GM21825 (cell line): Measurements from ENCODE around the gene HEBP2.
"Not testable (repeated sequence)": the region's sequence is repeated elsewhere in the genome, so short reads cannot be mapped to it uniquely, and the experiment has no call there.

Experiments
- ATAC-seq: cut with Tn5 transposase; IDR thresholded peaks from one replicate; pipeline ENCODE4 v1.9.1; 2021; ENCODE audit warnings: mild to moderate bottlenecking, moderate library complexity; ENCODE audit not compliant: unreplicated experiment

The HEBP2 gene, protein sequence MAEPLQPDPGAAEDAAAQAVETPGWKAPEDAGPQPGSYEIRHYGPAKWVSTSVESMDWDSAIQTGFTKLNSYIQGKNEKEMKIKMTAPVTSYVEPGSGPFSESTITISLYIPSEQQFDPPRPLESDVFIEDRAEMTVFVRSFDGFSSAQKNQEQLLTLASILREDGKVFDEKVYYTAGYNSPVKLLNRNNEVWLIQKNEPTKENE

DNA sequence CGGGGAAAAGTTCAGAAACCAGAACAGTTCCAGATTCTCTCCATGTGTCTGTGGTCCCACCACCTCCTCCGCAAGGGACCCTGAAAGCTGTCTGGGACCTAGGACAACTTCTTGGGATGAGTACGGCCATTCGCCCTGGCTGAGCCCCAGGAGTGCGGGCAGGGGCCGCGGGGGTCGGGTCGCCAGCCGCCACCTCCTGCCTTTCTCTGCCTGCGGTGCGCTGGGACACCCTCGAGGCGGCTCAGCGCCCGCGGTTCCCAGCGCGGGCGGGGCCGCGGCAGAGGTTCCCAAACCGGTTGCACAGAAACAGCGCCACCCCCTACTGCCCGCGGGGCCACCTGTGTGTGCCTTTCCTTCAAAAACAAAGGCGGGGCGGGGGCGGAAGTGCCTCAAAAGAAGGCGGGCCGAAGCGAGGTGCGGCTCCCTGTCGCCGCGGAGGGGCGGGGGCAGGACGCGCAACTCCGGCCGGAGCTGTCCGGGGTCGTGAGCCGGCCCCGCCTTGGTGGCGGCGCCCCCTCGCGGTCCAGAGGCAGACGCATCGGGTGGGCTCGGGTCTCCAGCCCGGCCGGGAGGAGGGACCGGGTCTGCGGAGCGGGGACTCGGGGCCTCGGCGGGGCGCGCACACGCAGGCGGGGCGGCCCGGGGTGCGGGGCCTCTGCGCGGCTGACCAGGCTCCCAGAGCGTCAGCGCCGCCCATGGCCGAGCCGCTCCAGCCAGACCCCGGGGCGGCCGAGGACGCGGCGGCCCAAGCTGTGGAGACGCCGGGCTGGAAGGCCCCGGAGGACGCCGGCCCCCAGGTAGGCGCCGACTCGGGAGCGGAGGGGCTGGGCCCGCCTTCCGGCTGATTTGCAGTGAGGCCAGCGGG lies at the start of gene HEBP2:
TSS of gene HEBP2 (plus strand) at position 423 of the 865 bp plus-strand sequence. CDS start at position 696, 273 bp downstream.
- peak; percentile 94 for ATAC-seq

DNA sequence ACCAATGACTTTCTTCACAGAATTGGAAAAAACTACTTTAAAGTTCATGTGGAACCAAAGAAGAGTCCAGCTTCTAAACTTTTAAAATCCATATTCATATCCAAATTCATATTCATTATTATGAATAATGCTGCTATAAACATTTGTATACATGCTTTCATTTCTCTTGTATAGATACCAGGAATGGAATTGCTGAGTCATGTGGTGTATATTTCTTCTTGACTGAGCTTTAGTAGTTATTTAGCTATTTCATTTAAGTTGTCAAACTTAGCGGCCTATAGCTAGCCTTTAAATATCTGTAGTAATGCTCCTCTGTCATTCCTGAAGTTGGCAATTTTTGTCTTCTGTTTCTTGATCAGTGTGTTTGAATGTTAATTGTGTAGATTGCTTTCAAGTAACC lies 46.1 kb upstream of the HEBP2 start:
- no peak for ATAC-seq

GRCh38 chr6:138368684-138369083 lies 35.3 kb upstream of the HEBP2 start:
- not testable (repeated sequence) for ATAC-seq

DNA sequence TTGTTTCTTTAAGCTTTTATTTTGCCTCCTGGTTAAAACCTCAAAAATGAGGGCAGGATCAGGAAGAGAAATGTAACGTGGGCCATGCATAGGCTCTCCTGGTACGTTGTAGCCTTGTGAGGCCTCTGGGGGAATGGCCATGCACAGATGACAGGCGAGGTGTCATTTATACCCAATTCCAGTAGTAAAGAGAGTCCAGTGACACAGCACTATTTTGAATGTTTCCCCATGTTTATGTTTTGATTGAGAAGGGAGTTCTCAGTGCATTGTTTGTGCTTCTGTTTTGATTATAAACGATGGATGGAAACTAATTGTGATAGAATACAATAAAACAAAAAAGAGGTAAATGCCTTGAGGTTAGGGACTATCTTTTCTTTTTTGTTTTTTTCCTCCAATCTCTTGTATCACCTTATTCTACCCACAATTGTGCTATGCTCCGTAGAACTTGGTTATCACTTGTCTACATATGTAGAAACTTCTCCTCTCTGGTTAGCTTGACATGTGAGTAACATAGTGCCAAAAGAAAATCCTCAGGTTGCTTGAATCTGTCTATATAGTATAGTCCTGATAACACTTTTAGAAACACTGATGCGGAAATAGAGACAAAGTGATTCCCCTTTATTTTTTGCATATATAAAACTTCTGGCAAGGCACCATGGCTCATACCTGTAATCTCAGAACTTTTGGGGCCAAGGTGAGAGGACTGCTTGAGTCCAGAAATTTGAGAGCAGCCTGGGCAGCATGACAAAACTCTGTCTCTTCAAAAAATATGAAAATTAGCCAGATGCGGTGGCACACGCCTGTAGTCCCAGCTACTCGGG lies 33.2 kb upstream of the HEBP2 start:
- no peak for ATAC-seq

DNA sequence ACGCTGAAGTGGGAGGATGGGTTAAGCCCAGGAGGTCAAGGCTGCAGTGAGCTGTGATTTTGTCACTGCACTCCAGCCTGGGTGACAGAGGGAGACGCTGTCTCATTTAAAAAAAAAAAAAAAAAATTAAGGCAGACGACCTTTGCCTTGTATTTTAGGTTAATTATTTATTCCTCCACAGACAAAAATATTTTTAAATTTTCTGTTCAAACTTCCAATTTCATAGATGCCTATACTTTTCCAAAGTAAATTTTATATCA lies 32.6 kb upstream of the HEBP2 start:
- no peak for ATAC-seq

DNA sequence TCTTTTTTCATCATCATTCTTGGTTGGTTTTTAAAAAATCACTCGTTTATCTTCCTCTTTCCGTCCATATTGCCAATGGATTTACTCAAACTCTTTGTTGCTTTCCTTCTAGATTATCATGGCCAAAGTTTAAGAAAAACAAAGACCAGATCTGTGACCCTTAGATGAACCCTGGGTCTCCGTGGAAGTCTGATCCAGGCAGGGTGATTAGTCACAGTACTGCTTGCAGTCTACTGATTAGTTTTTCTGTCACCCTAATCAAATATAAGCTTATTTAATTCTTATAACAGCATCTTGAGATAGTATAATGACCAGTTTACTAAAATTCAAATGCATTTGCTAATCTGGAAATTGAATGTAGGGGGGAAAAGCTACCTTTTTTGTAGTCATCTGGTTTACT lies 32.3 kb upstream of the HEBP2 start:
- ATAC-seq: no peak

- no peak for ATAC-seq
Observed at GRCh38 chr6:138372711-138373463, 31.1 kb upstream of the HEBP2 start.

DNA sequence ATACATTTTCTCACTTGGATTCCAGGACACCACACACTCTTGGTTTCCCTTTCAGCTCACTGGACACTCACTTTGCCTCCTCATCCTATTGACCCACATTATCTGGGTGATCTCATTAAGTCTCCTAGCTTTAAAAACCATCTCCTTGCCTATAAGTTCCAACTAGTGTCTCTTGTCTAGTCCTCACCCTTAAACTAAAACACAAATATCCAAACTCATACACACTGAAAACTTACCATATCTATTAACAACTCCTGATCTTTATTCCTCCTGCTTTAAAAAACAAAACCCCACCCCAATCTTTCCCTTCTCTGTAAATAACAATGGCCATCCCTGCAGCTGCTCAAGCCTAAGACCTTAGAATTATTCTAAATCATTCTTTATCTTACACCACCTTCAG lies 29.8 kb upstream of the HEBP2 start:
- no peak for ATAC-seq

DNA sequence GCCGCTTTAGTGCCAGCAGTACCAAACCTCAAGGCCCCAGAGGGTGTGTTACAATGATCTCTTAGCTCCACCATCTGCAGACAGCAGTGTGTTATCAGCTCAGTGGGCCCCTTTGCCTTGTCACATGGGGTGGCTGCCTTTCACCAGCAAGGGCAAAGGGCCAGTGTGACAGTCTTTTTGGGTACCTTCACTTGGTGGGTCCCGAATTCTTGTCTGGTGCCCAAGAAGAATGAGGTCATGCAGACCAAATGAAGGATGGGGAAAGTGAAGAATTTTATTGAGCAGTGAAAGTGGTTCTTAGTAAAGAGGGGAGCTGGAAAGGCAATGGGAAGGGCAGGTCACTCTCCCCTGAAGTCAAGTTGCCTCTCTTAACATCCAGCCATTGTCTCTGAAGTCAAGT lies 29.2 kb upstream of the HEBP2 start:
- ATAC-seq: no peak

DNA sequence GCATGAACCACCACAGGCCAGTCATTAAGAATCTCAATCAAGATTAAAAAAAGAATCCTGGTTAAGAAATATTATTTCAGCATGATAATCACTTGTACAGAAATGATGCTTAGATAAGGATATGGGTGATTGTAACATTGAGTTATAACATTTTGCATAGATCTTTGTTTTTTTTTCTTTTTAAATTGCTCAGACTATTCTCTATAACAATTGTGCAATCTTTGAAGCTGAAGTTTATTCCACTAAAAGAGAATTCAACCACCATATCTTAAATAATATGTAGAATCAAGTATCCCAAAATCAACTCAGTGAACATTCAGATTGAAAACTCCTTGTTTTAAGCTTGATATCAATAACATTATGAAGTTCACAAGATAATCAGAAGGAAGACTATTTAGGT lies 27.0 kb upstream of the HEBP2 start:
- no peak for ATAC-seq

- ATAC-seq: no peak
Observed at GRCh38 chr6:138377844-138378243, 26.2 kb upstream of the HEBP2 start, which contains the start of gene SMIM28. SMIM28 (plus strand) TSS chr6:138377905; CDS start chr6:138378073, 168 bp downstream.

GRCh38 chr6:138378463-138378862 lies 25.6 kb upstream of the HEBP2 start:
- no peak for ATAC-seq

GRCh38 chr6:138382498-138383265 lies 21.3 kb upstream of the HEBP2 start:
- ATAC-seq: no peak

- ATAC-seq: no peak
Observed at GRCh38 chr6:138383776-138384175, 20.2 kb upstream of the HEBP2 start.

DNA sequence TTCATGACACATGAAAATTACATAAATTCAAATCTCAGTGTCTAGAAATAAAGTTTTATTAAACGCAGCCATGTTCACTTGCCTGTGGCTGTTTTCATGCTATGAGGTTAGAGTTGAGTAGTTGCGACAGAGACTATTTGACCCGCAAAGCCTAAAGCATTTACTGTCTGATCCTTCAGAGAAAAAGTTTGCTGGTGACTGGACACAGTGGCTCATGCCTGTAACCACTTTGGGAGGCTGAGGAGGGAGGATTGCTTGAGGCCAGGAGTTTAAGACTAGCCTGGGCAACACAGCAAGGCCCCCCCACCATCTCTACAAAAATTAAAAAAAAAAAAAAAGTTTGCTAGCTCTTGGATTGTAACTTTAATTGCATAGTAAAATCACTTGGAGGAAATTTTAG lies 17.1 kb upstream of the HEBP2 start:
- ATAC-seq: no peak

- no peak for ATAC-seq
Observed at GRCh38 chr6:138387577-138388368, 16.2 kb upstream of the HEBP2 start.

DNA sequence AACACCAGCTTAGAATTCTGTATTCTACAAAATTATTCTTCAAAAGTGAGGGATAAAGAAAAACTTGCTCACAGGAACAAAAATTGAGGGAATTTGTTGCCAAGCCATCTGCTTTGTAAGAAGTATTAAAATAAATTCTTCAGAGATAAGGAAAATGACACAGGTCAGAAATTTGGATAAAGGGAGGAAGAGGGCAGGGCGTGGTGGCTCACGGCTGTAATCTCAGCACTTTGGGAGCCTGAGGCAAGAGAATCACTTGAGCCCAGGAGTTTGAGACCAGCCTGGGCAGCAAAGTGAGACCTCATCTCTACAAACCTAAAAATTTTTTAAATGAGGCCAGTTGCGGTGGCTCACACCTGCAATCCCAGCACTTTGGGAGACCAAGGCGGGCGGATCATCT lies 14.5 kb upstream of the HEBP2 start:
- no peak for ATAC-seq

GRCh38 chr6:138393871-138394783 lies 9.9 kb upstream of the HEBP2 start:
- ATAC-seq: no peak
